Prostate gland (tissue), 2 donors: ENCODE data around the gene LIMK1. TPM values are rescaled to one million over a fixed set of nuclear protein-coding genes. Genes with fewer than 3 reads are reported as not detected.
"Not testable (repeated sequence)": the region's sequence is repeated elsewhere in the genome, so short reads cannot be mapped to it uniquely, and the experiment has no call there.

Experiments used
- DNase-seq: peaks from one replicate; pipeline ENCODE4 v3.0.0-alpha.2; 2019; ENCODE audit warnings: low spot score
- H3K27ac ChIP-seq, 2 donors: fragments of 200-600 bp; sonication (generic); 2 replicates each; pipeline ENCODE4 v1.5.1; 2017 to 2019
- H3K27me3 ChIP-seq: fragments of 200-600 bp; sonication (generic); replicated peaks from 2 replicates; pipeline ENCODE4 v1.5.1; 2019; ENCODE audit not compliant: insufficient read depth
- H3K36me3 ChIP-seq, 2 donors: fragments of 200-600 bp; sonication (generic); 1 replicate in 1 of 2; 2 replicates in 1 of 2; pipeline versions ENCODE4 v1.5.1 to v1.8.1; 2017 to 2019
- H3K4me1 ChIP-seq: fragments of 200-600 bp; sonication (generic); replicated peaks from 2 replicates; pipeline ENCODE4 v1.5.1; 2019
- H3K4me3 ChIP-seq, 2 donors: fragments of 200-600 bp; sonication (generic); 2 replicates each; pipeline ENCODE4 v1.5.1; 2017 to 2019
- H3K9me3 ChIP-seq: fragments of 200-600 bp; sonication (generic); 2 replicates; pipeline ENCODE4 v1.5.1; 2017
- POLR2A ChIP-seq: fragments of 450-650 bp; IDR thresholded peaks from one replicate; pipeline ENCODE4 v1.6.1; 2016; ENCODE audit warnings: antibody characterized with exemption, mild to moderate bottlenecking
- POLR2AphosphoS5 ChIP-seq: sonication (generic); formaldehyde crosslinking; IDR thresholded peaks from one replicate; pipeline ENCODE4 v1.6.1; 2017; ENCODE audit warnings: antibody characterized with exemption
- WGBS: methylation state at CpG from one replicate; pipeline ENCODE4 v1.1.5; 2018; 5-methylcytosine and 5-hydroxymethylcytosine counted together
- intact Hi-C: fragments of 100-400 bp; cut with DNase I; formaldehyde crosslinking; loops from one replicate; pipeline ENCODE4 v1.14.2; 2022
- total RNA-seq, 2 donors: library from RNA; depleted of rRNA; stranded (reverse); fragments of >200 nt; gene quantifications; one replicate each; pipeline ENCODE4 v1.1.0, GENCODE V29; 2016
- TF ChIP-seq, protein P1 (sequence below), 4 experiments: fragments of 200-600 bp in 2 of 4; fragments of 450-650 bp in 2 of 4; sonication (generic) in 2 of 4; IDR thresholded peaks; 1 replicate in 3 of 4; 2 replicates in 1 of 4; pipeline ENCODE4 v1.5.1; 2016 to 2019; ENCODE audit warnings: antibody characterized with exemption in 4 of 4, mild to moderate bottlenecking in 2 of 4, moderate library complexity in 2 of 4

Gene LIMK1
- total RNA-seq, 2 donors from 2014 or later = 12.8 to 41.2 TPM

GRCh38 chr7:74165867-74166593 lies 82.4 kb downstream of the LIMK1 start:
- 96% methylated on average over 15 of the region's 15 CpGs for WGBS
- Histone ChIP-seq H3K4me1 (no peaks in the 10 kb centered on the region), H3K36me3 (no peaks in the 10 kb centered on the region), H3K9me3 (no peaks in the 10 kb centered on the region), H3K4me3 (no peak overlapping the region), H3K27me3 (no peaks in the 10 kb centered on the region), H3K27ac (no peak overlapping the region)
- TF ChIP-seq POLR2AphosphoS5 (no peak), POLR2A (no peak)
- TF ChIP-seq, protein P1, sequence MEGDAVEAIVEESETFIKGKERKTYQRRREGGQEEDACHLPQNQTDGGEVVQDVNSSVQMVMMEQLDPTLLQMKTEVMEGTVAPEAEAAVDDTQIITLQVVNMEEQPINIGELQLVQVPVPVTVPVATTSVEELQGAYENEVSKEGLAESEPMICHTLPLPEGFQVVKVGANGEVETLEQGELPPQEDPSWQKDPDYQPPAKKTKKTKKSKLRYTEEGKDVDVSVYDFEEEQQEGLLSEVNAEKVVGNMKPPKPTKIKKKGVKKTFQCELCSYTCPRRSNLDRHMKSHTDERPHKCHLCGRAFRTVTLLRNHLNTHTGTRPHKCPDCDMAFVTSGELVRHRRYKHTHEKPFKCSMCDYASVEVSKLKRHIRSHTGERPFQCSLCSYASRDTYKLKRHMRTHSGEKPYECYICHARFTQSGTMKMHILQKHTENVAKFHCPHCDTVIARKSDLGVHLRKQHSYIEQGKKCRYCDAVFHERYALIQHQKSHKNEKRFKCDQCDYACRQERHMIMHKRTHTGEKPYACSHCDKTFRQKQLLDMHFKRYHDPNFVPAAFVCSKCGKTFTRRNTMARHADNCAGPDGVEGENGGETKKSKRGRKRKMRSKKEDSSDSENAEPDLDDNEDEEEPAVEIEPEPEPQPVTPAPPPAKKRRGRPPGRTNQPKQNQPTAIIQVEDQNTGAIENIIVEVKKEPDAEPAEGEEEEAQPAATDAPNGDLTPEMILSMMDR (IDR thresholded peaks at IDR 0.05) = no peak
- intact Hi-C loops = no loop called here
- no peak for DNase-seq

GRCh38 chr7:74167324-74167723 lies 83.7 kb downstream of the LIMK1 start:
- intact Hi-C loops, H3K36me3 ChIP-seq, H3K4me3 ChIP-seq, H3K27ac ChIP-seq, H3K4me1 ChIP-seq, H3K27me3 ChIP-seq, DNase-seq, H3K9me3 ChIP-seq: not testable (repeated sequence)
- 93% methylated on average over 6 of the region's 6 CpGs for WGBS

Other genes with a start within 250 kb of the LIMK1 start
- 10 to 100 TPM in 1 of 2 donors, 1 to 10 TPM in 1; 5.9 to 19.8 TPM for gene METTL27, start 241.3 kb upstream of the LIMK1 start, total RNA-seq
- 1 to 10 TPM in 1 of 2 donors, not detected in 1; 4.9 TPM for gene TMEM270, start 222.6 kb upstream of the LIMK1 start, total RNA-seq
- 10 to 100 TPM; 34.7 to 93.4 TPM for gene ELN, start 55.6 kb upstream of the LIMK1 start, total RNA-seq
- 100 to 1,000 TPM; 199 to 252 TPM for gene EIF4H, start 90.6 kb downstream of the LIMK1 start, total RNA-seq
- 1 to 10 TPM; 4.8 to 7.2 TPM for gene LAT2, start 126.2 kb downstream of the LIMK1 start, total RNA-seq
- 10 to 100 TPM; 15.6 to 21.9 TPM for gene RFC2, start 170.6 kb downstream of the LIMK1 start, total RNA-seq
- 10 to 100 TPM; 18.6 to 24.1 TPM for gene CLIP2, start 205.6 kb downstream of the LIMK1 start, total RNA-seq